ENCODE data around the gene TMSB10. TPM values are rescaled to one million over a fixed set of nuclear protein-coding genes. Genes with fewer than 3 reads are reported as not detected.
A peak's percentile ranks its signal among the peaks of the same experiment; 100 is the strongest.

Gene TMSB10
- total and polyA plus RNA-seq, 2 of the 13 experiments (the other 11 are each of a cell fraction or from before 2014, with no cell fraction given), result 665 to 708 TPM

GRCh38 chr2:84881581-84882413 lies 23.7 kb upstream of the TMSB10 start (continued):
- TF ChIP-seq, protein P1, sequence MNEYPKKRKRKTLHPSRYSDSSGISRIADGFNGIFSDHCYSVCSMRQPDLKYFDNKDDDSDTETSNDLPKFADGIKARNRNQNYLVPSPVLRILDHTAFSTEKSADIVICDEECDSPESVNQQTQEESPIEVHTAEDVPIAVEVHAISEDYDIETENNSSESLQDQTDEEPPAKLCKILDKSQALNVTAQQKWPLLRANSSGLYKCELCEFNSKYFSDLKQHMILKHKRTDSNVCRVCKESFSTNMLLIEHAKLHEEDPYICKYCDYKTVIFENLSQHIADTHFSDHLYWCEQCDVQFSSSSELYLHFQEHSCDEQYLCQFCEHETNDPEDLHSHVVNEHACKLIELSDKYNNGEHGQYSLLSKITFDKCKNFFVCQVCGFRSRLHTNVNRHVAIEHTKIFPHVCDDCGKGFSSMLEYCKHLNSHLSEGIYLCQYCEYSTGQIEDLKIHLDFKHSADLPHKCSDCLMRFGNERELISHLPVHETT (CRISPR knock-in tag; conservative IDR thresholded peaks at IDR 0.05), result 0 out of 2 replicates have a peak, but pooled peaks have one; percentile 37
- TF ChIP-seq ZNF841 (CRISPR knock-in tag; IDR thresholded peaks at IDR 0.05; ENCODE audit: borderline replicate concordance) (no peak), EZH2 (conservative IDR thresholded peaks at IDR 0.05; ENCODE audit: low read depth, low read length) (peak; percentile 100), ERF (CRISPR knock-in tag; IDR thresholded peaks at IDR 0.05) (0 out of 2 replicates have a peak, but pooled peaks have one; percentile 20), PPARG (CRISPR knock-in tag; conservative IDR thresholded peaks at IDR 0.05) (peak; percentile 45; the same call in 1 of the 2 replicates), ZNF3 (CRISPR knock-in tag; IDR thresholded peaks at IDR 0.05) (no peak), CEBPZ (IDR thresholded peaks at IDR 0.05; ENCODE audit: low read length) (no peak), ZNF282 (IDR thresholded peaks at IDR 0.05; ENCODE audit: partially characterized antibody) (no peak), AHR (CRISPR knock-in tag; IDR thresholded peaks at IDR 0.05) (no peak), IRF2 (CRISPR knock-in tag; IDR thresholded peaks at IDR 0.05) (peak; percentile 46; the same call in 1 of the 2 replicates), PTBP1 (IDR thresholded peaks at IDR 0.05; ENCODE audit: low read depth, low read length, poor library complexity, severe bottlenecking) (no peak), DNMT3B (CRISPR knock-in tag; conservative IDR thresholded peaks at IDR 0.05) (0 out of 2 replicates have a peak, but pooled peaks have one; percentile 12), ZBTB3 (CRISPR knock-in tag; IDR thresholded peaks at IDR 0.05; ENCODE audit: borderline replicate concordance, low read depth) (no peak), GATAD2A (CRISPR knock-in tag; IDR thresholded peaks at IDR 0.05) (peak; percentile 57; the same call in 1 of the 2 replicates), MEIS2 (CRISPR knock-in tag; IDR thresholded peaks at IDR 0.05) (no peak)
- TF ChIP-seq, protein P2, sequence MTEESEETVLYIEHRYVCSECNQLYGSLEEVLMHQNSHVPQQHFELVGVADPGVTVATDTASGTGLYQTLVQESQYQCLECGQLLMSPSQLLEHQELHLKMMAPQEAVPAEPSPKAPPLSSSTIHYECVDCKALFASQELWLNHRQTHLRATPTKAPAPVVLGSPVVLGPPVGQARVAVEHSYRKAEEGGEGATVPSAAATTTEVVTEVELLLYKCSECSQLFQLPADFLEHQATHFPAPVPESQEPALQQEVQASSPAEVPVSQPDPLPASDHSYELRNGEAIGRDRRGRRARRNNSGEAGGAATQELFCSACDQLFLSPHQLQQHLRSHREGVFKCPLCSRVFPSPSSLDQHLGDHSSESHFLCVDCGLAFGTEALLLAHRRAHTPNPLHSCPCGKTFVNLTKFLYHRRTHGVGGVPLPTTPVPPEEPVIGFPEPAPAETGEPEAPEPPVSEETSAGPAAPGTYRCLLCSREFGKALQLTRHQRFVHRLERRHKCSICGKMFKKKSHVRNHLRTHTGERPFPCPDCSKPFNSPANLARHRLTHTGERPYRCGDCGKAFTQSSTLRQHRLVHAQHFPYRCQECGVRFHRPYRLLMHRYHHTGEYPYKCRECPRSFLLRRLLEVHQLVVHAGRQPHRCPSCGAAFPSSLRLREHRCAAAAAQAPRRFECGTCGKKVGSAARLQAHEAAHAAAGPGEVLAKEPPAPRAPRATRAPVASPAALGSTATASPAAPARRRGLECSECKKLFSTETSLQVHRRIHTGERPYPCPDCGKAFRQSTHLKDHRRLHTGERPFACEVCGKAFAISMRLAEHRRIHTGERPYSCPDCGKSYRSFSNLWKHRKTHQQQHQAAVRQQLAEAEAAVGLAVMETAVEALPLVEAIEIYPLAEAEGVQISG (CRISPR knock-in tag; IDR thresholded peaks at IDR 0.05), result 0 out of 2 replicates have a peak, but pooled peaks have one; percentile 22
- TF ChIP-seq, protein P3, sequence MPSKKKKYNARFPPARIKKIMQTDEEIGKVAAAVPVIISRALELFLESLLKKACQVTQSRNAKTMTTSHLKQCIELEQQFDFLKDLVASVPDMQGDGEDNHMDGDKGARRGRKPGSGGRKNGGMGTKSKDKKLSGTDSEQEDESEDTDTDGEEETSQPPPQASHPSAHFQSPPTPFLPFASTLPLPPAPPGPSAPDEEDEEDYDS (CRISPR knock-in tag; IDR thresholded peaks at IDR 0.05), result 0 out of 2 replicates have a peak, but pooled peaks have one; percentile 18
- TF ChIP-seq, protein P4, sequence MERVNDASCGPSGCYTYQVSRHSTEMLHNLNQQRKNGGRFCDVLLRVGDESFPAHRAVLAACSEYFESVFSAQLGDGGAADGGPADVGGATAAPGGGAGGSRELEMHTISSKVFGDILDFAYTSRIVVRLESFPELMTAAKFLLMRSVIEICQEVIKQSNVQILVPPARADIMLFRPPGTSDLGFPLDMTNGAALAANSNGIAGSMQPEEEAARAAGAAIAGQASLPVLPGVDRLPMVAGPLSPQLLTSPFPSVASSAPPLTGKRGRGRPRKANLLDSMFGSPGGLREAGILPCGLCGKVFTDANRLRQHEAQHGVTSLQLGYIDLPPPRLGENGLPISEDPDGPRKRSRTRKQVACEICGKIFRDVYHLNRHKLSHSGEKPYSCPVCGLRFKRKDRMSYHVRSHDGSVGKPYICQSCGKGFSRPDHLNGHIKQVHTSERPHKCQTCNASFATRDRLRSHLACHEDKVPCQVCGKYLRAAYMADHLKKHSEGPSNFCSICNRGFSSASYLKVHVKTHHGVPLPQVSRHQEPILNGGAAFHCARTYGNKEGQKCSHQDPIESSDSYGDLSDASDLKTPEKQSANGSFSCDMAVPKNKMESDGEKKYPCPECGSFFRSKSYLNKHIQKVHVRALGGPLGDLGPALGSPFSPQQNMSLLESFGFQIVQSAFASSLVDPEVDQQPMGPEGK (CRISPR knock-in tag; IDR thresholded peaks at IDR 0.05), result 0 out of 2 replicates have a peak, but pooled peaks have one; percentile 26

Measured in HepG2 (cell line).